Esophagus squamous epithelium (tissue), 4 donors: Measurements from ENCODE around the gene RRP9.

Experiments used
- CTCF ChIP-seq, 6 experiments: fragments of 450-650 bp in 4 of 6; fragments of 200-600 bp in 2 of 6; sonication (generic) in 2 of 6; IDR thresholded peaks; one replicate each; pipeline ENCODE4 v1.5.1; 2016 to 2019; ENCODE audit warnings: antibody characterized with exemption in 6 of 6, mild to moderate bottlenecking in 4 of 6, moderate library complexity in 4 of 6
- POLR2A ChIP-seq, 4 donors: fragments of 450-650 bp; IDR thresholded peaks; one replicate each; pipeline ENCODE4 v1.6.1; 2017; ENCODE audit warnings: antibody characterized with exemption in 4 of 4, mild to moderate bottlenecking in 4 of 4, moderate library complexity in 3 of 4

GRCh38 chr3:51938780-51939425 is 2.8 kb downstream of the RRP9 start:
- TF ChIP-seq CTCF (IDR thresholded peaks at IDR 0.05): no peak
- TF ChIP-seq POLR2A (IDR thresholded peaks at IDR 0.05): no peak
